NCI-H345 treated with DMSO at 0.1 percent for 48 hours (cell line): ENCODE results near the gene KIZ.
A peak's percentile ranks its signal among the peaks of the same experiment; 100 is the strongest.
"Not testable (repeated sequence)": the region's sequence is repeated elsewhere in the genome, so short reads cannot be mapped to it uniquely, and the experiment has no call there.

ENCODE experiments used
- DNase-seq: peaks from one replicate; lab custom pipeline; 2025; ENCODE audit not compliant: unreplicated experiment; lab: John Stamatoyannopoulos, UW

Gene KIZ

GRCh38 chr20:21225215-21225947 is 99.5 kb downstream of the KIZ start:
- DNase-seq, result no peak

DNA sequence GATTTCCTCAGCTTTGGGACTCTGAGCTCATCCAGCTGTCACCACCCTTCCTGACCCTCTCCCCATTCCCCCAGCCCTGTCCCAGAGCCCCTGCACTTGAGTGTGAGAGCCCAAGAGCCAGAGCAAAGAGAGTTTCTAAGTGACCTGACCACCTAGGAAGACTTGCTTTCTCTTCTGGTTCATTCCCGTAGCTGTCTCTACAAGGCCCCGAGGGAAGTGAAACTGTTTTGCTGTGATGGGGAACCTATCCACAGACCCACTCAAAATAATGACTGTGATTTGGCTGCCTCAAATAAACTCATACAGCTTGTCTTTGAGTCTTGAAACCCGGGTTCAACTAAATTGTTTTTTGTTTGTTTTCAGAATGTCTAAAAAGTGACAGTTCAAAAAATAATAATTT is 102.6 kb downstream of the KIZ start:
- no peak for DNase-seq

GRCh38 chr20:21229163-21229562 is 103.3 kb downstream of the KIZ start:
- no peak for DNase-seq

DNA sequence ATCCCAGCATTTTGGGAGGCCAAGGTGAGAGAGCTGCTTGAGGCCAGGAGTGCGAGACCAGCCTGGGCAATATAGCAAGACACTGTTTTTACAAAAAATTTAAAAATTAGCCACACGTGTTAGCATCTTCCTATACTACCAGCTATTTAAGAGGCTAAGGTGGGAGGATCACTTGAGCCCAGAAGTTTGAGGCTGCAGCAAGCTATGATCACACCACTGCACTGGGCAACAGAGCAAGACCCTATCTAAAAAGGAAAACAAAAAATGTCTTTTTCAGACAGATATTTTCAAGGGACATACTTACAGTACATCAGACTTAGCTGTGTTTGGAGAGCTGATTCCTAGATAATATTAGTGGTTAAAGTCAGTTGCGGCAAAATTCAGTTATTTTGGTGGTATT is 104.3 kb downstream of the KIZ start:
- DNase-seq, result no peak

DNA sequence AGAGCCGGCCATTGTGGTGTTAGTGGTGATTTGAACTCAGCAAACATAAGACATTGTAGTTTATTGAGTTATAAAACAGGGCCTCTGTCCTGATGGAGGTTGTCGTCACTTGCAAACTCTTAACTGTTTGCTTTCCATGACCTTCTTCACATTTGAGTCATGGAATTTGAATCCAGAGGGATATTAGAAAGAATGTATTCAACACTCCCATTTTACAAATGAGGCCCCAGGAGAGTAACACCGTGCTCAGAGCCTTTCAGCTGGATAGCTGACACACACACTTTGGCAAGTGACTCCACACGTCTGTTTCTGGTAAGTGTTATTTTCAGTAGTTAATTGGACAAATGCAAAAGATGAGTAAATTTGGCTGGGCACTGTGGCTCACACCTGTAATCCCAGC is 104.8 kb downstream of the KIZ start:
- DNase-seq, result no peak

- no peak for DNase-seq
These were observed 106.8 kb downstream of the KIZ start for GRCh38 chr20:21232546-21233280.

DNA sequence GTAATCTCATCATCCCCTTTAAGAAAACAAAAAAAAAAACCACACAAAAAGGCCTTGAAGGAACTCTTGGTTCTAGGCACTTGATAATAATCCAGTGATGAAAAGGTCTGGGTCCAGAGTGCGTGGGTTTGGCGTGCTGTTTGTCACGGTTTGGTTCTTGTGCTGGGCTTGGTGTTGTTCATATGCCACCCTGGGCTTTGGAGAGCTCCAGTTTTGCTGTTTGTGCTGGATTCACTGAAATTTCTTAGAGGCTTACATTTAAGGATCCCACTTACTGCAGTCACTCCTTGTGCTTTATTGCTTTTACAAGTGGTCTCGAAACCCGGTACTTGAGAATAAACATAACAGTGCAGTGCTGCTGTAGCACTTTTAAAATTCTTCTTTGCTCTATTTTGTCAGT is 108.4 kb downstream of the KIZ start:
- no peak for DNase-seq

GRCh38 chr20:21234806-21235483 is 109.1 kb downstream of the KIZ start:
- DNase-seq, result no peak

- peak; percentile 80 for DNase-seq
These were observed 109.9 kb downstream of the KIZ start for GRCh38 chr20:21235484-21236445.

DNA sequence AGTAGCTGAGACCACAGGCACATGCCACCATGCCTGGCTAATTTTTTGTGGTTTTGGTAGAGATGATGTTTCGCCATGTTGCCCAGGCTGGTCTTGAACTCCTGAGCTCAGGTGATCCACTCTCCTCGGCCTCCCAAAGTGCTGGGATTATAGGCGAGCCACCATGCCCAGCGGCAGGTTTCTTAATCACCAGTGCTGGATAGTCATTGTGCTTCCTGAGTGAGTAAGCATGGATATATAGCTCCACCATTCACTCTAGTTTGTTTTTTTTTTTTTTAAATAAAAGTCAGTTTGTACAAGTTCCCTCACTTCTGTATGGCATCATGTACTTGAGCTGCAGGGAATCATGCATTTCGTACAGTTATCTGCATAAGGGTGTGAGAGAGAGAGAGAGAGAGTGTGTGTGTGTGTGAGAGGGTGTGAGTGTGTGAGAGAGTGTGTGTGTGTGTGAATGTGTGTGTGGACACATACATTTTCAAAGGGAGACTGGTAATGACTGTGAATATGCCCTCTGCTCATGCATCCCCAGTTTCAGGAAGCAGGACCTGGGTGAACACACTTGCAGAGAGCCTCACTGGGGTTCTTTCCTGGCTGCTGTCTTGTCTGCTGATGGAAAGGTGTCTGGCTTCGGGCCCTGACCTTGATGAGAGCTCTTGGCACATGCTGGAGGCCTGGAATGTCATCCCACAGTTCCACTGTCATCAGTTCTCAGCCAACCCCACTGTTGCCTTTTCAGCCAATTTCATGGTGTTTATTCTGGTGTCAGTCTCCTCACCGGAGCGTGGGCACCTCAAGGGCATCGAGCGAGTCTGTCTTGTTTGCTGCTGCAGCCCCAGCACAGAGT is 112.3 kb downstream of the KIZ start:
- DNase-seq, result no peak

- DNase-seq, result no peak
These were observed 113.1 kb downstream of the KIZ start for GRCh38 chr20:21238818-21239536.

GRCh38 chr20:21240394-21240793 is 114.5 kb downstream of the KIZ start:
- no peak for DNase-seq

DNA sequence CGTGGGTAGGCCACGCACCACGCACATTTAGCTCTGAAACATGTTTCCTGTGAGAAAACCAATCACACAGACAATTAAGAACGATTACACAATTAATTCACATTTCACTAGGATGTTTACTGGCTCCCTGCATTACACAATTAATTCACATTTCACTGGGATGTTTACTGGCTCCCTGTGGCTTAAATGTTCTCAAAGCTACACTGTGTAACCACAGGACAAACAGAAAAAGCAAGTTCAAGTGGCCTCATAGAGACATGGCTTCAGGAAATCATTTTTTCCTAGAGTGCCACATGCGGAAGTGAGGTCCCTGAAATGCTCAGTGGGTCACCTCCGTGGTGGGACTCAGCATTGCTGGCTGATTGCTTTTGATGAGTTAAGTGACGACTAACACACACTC is 115.5 kb downstream of the KIZ start:
- DNase-seq, result peak; percentile 93

- DNase-seq, result no peak
These were observed 117.9 kb downstream of the KIZ start for GRCh38 chr20:21243811-21244210.

GRCh38 chr20:21244808-21245207 is 118.9 kb downstream of the KIZ start:
- no peak for DNase-seq

GRCh38 chr20:21246161-21246560 is 120.3 kb downstream of the KIZ start:
- no peak for DNase-seq

GRCh38 chr20:21247603-21248095 is 121.8 kb downstream of the KIZ start:
- not testable (repeated sequence) for DNase-seq

GRCh38 chr20:21251278-21251677 is 125.4 kb downstream of the KIZ start:
- DNase-seq, result no peak

- no peak for DNase-seq
These were observed 131.3 kb downstream of the KIZ start for GRCh38 chr20:21257192-21257591.
